ENCODE results near the gene TMEM40. TPM values are rescaled to one million over a fixed set of nuclear protein-coding genes. Genes with fewer than 3 reads are reported as not detected.
A peak's percentile ranks its signal among the peaks of the same experiment; 100 is the strongest.

The TMEM40 gene
- total and polyA plus RNA-seq, 9 of the 15 experiments (the other 6 are each of a cell fraction or from before 2014, with no cell fraction given) = 0.11 to 0.31 (median 0.14) TPM; not detected in 6

- TF ChIP-seq ZBTB34 (CRISPR knock-in tag; IDR thresholded peaks at IDR 0.05) (no peak), DPF2 (IDR thresholded peaks at IDR 0.05) (no peak)
Observed at GRCh38 chr3:12709334-12709733, 49.7 kb downstream of the TMEM40 start (continued).

- Histone ChIP-seq H3K4me2 (ENCODE audit: insufficient read depth, low read length) (no peak overlapping the region), H3K27me3 (ENCODE audit: control insufficient read depth in 2 of 2, insufficient read depth in 2 of 2, low read length in 2 of 2) (peaks cover 19 to 36% of the 10 kb centered on the region in 2 experiments), H3K4me3 (no peak overlapping the region), H3K9me3 (replicated peaks; ENCODE audit: control insufficient read depth, insufficient read depth, low read depth, low read length) (no peaks in the 10 kb centered on the region), H2AFZ (ENCODE audit: low read depth, low read length) (no peak overlapping the region), H3K9ac (ENCODE audit: insufficient read depth in 1 of 2, low read depth in 2 of 2, low read length in 2 of 2) (no peak overlapping the region), H4K20me1 (replicated peaks; ENCODE audit: control insufficient read depth, insufficient read depth, low read length) (no peaks in the 10 kb centered on the region), H3K4me1 (replicated peaks in 1 of 2; ENCODE audit: control insufficient read depth in 2 of 2, insufficient read depth in 2 of 2, low read length in 2 of 2) (no peaks in the 10 kb centered on the region), H3K27ac (ENCODE audit: extremely low read depth, low read depth, low read length) (no peak overlapping the region), H3K9me1 (ENCODE audit: control insufficient read depth, insufficient read depth, low read length) (no peaks in the 10 kb centered on the region), H3K79me2 (ENCODE audit: control insufficient read depth, insufficient read depth, low read length) (no peaks in the 10 kb centered on the region), H3K36me3 (ENCODE audit: control insufficient read depth, insufficient read depth, low read length) (no peaks in the 10 kb centered on the region)
- ATAC-seq (peak; percentile 40; the same call in 1 of the 3 replicates), DNase-seq (ENCODE audit: extremely low read depth in 1 of 4, low spot score in 3 of 4) (peak in 2 of 4 experiments; percentile 8 to 34), FAIRE-seq (no peak)
- in situ Hi-C loops (cut with MboI) = loop anchor here (5.0 kb wide), 1 partner anchor 189 kb away; no protein-coding TSS in a partner anchor
- CTCF ChIA-PET (ENCODE audit: low intra/inter-chr PET ratio) = no interaction called here
- BruUV-seq (replicated peaks) = no TSS peak
- intact Hi-C loops (cut with micrococcal nuclease) = loop anchor here (10.0 kb wide), 1 partner anchor 286 kb away; no protein-coding TSS in a partner anchor
- WGBS (ENCODE audit: insufficient coverage, low coverage, missing lambda C conversion rate) = 2% methylated on average over 6 of the region's 6 CpGs
- POLR2A ChIA-PET = interaction anchor here (0.6 to 2.1 kb wide), 4 partner anchors 10 to 133 kb away, joined by 3 to 9 read pairs (median 4); no protein-coding TSS in a partner anchor
- no peak for TF ChIP-seq RREB1 (CRISPR knock-in tag; IDR thresholded peaks at IDR 0.05)
- TF ChIP-seq RBM22 (IDR thresholded peaks at IDR 0.05; ENCODE audit: low read depth, low read length, poor library complexity, severe bottlenecking) = no peak
- TF ChIP-seq FOXA3 (CRISPR knock-in tag; conservative IDR thresholded peaks at IDR 0.05 in 1 of 2, IDR thresholded peaks at IDR 0.05 in 1 of 2) = no peak
- TF ChIP-seq CCNT2 (IDR thresholded peaks at IDR 0.05; ENCODE audit: borderline replicate concordance, extremely low read depth, insufficient read length, low read depth, low read length) = no peak
- no peak for TF ChIP-seq ZBTB5 (IDR thresholded peaks at IDR 0.05)
- TF ChIP-seq NFE2 (IDR thresholded peaks at IDR 0.05; ENCODE audit: low read depth) = no peak
Observed at GRCh38 chr3:12708584-12709192, 50.4 kb downstream of the TMEM40 start.
